GM12878 (cell line): ENCODE results near the gene MAP4K5. TPM values are rescaled to one million over a fixed set of nuclear protein-coding genes. Genes with fewer than 3 reads are reported as not detected.

Experiments used
- ATAC-seq: fragments of 200-7000 bp; cut with Tn5 transposase; 3 replicates; pipeline ENCODE4 v1.9.1; 2020; ENCODE audit warnings: mild to moderate bottlenecking, moderate library complexity
- BruUV-seq: library from RNA; stranded (reverse); fragments of 400-500 nt; replicated peaks from 2 replicates; lab custom pipeline; 2021; lab: Mats Ljungman, UMichigan
- CTCF ChIA-PET: fragments of 300-600 bp; sonication (Branson Sonifier 250); formaldehyde crosslinking; extraction: SDS; loops from one replicate; lab custom pipeline; 2021; ENCODE audit warnings: inconsistent platforms; lab: Yijun Ruan, JAX
- POLR2A ChIA-PET: fragments of 350-600 bp; formaldehyde crosslinking; extraction: SDS; loops from one replicate; lab custom pipeline; 2021; ENCODE audit warnings: inconsistent platforms; lab: Charles Lee
- RAD21 ChIA-PET: fragments of 300-600 bp; sonication (Branson Sonifier 250); formaldehyde crosslinking; loops from one replicate; lab custom pipeline; 2023; ENCODE audit warnings: antibody characterized with exemption; ENCODE audit not compliant: unreplicated experiment; lab: Charles Lee
- SMC1A ChIA-PET: fragments of 300-600 bp; sonication (Branson Sonifier 250); formaldehyde crosslinking; loops from one replicate; lab custom pipeline; 2023; ENCODE audit not compliant: unreplicated experiment, uncharacterized antibody; lab: Charles Lee
- DNase-seq: peaks from one replicate; pipeline ENCODE4 v3.0.0-alpha.2; 2011; ENCODE audit warnings: low read depth, low spot score
- FAIRE-seq: peaks from 3 replicates; lab custom pipeline; 2011; peaks lifted over from hg19 to GRCh38; lab: Jason Lieb, UNC
- H2AFZ ChIP-seq: 2 replicates; pipeline ENCODE4 v1.6.0; 2011; ENCODE audit warnings: low read depth, low read length, control low read depth; ENCODE audit not compliant: control insufficient read depth
- H3K27ac ChIP-seq: 2 replicates; pipeline ENCODE4 v1.5.1; 2011; ENCODE audit warnings: control low read depth; ENCODE audit not compliant: control insufficient read depth, insufficient read depth
- H3K27me3 ChIP-seq, 2 experiments: replicated peaks in 1 of 2; 2 replicates each; pipeline versions ENCODE4 v1.6.0 to v1.6.1; 2011; ENCODE audit warnings: low read length in 1 of 2; ENCODE audit not compliant: control insufficient read depth in 2 of 2, insufficient read depth in 2 of 2
- H3K36me3 ChIP-seq, 2 experiments: 2 replicates each; pipeline ENCODE4 v1.5.1; 2011; ENCODE audit warnings: low read length in 1 of 2; ENCODE audit not compliant: control insufficient read depth in 2 of 2, insufficient read depth in 2 of 2
- H3K4me1 ChIP-seq: 2 replicates; pipeline ENCODE4 v1.6.1; 2011; ENCODE audit warnings: mild to moderate bottlenecking, low read length, moderate library complexity, mixed read lengths; ENCODE audit not compliant: control insufficient read depth, insufficient read depth
- H3K4me2 ChIP-seq: 2 replicates; pipeline ENCODE4 v1.6.0; 2011; ENCODE audit warnings: control low read depth; ENCODE audit not compliant: control insufficient read depth, insufficient read depth
- H3K4me3 ChIP-seq: fragments of 200-600 bp; sonication (generic); 2 replicates; pipeline ENCODE4 v1.5.1; 2016
- H3K79me2 ChIP-seq: 2 replicates; pipeline ENCODE4 v1.6.0; 2011; ENCODE audit warnings: low read length; ENCODE audit not compliant: control insufficient read depth, insufficient read depth
- H3K9ac ChIP-seq: 2 replicates; pipeline ENCODE4 v1.8.0; 2011; ENCODE audit warnings: low read length, control low read depth, mixed read lengths; ENCODE audit not compliant: control insufficient read depth, insufficient read depth
- H3K9me3 ChIP-seq: replicated peaks from 3 replicates; pipeline ENCODE4 v1.5.1; 2011; ENCODE audit warnings: mild to moderate bottlenecking, low read length; ENCODE audit not compliant: control insufficient read depth, insufficient read depth
- H4K20me1 ChIP-seq: 2 replicates; pipeline ENCODE4 v1.6.0; 2011; ENCODE audit not compliant: control insufficient read depth, insufficient read depth
- ESRRA ChIP-seq: IDR thresholded peaks from 2 replicates; pipeline ENCODE4 v1.6.1; 2012; ENCODE audit warnings: mild to moderate bottlenecking, low read length, improper control_type of control experiment
- ETV6 ChIP-seq, 2 experiments: fragments of 450-650 bp in 1 of 2; IDR thresholded peaks in 1 of 2; conservative IDR thresholded peaks in 1 of 2; 2 replicates each; pipeline ENCODE4 v1.6.1; 2014; ENCODE audit warnings: antibody characterized with exemption in 1 of 2, borderline replicate concordance in 1 of 2, low read depth in 1 of 2, mild to moderate bottlenecking in 1 of 2, moderate library complexity in 1 of 2
- HDAC6 ChIP-seq: fragments of 200-600 bp; sonication (generic); IDR thresholded peaks from one replicate; pipeline ENCODE4 v1.8.0; 2017; ENCODE audit warnings: antibody characterized with exemption; ENCODE audit not compliant: unreplicated experiment
- IKZF2 ChIP-seq, 2 experiments: fragments of 450-650 bp; IDR thresholded peaks; 2 replicates each; pipeline ENCODE4 v1.6.1; 2017; ENCODE audit warnings: mild to moderate bottlenecking in 2 of 2, moderate library complexity in 2 of 2
- JUNB ChIP-seq: IDR thresholded peaks from 2 replicates; pipeline ENCODE4 v1.6.1; 2016; ENCODE audit warnings: antibody characterized with exemption, mild to moderate bottlenecking
- KAT2A ChIP-seq: conservative IDR thresholded peaks from 2 replicates; pipeline ENCODE4 v1.6.1; 2011; ENCODE audit warnings: low read depth, low read length; ENCODE audit not compliant: control insufficient read depth
- MEF2B ChIP-seq: fragments of 450-650 bp; IDR thresholded peaks from 2 replicates; pipeline ENCODE4 v1.6.1; 2018; ENCODE audit warnings: mild to moderate bottlenecking, moderate library complexity; ENCODE audit not compliant: partially characterized antibody, poor library complexity, severe bottlenecking
- MYB ChIP-seq: fragments of 150-350 bp; IDR thresholded peaks from 2 replicates; pipeline ENCODE4 v1.6.1; 2014; ENCODE audit warnings: mild to moderate bottlenecking, low read depth, low read length, borderline replicate concordance
- RAD51 ChIP-seq: fragments of 450-650 bp; IDR thresholded peaks from 2 replicates; pipeline ENCODE4 v1.6.1; 2016; ENCODE audit warnings: moderate library complexity, mild to moderate bottlenecking, inconsistent platforms
- STAT3 ChIP-seq: IDR thresholded peaks from 2 replicates; pipeline ENCODE4 v1.6.1; 2011; ENCODE audit warnings: low read depth, low read length, improper control_type of control experiment
- YY1 ChIP-seq: IDR thresholded peaks from 2 replicates; pipeline ENCODE4 v1.6.1; 2011; ENCODE audit warnings: low read depth, mild to moderate bottlenecking, low read length
- ZSCAN29 ChIP-seq: fragments of 450-650 bp; IDR thresholded peaks from 2 replicates; pipeline ENCODE4 v1.6.1; 2017; ENCODE audit warnings: mild to moderate bottlenecking, moderate library complexity
- WGBS: methylation state at CpG from one replicate; pipeline ENCODE4 v1.1.6; 2016; ENCODE audit warnings: low lambda C conversion rate; ENCODE audit not compliant: insufficient replicate concordance, insufficient coverage; ENCODE audit errors: missing lambda C conversion rate; 5-methylcytosine and 5-hydroxymethylcytosine counted together
- in situ Hi-C: fragments of 300-500 bp; cut with MboI; formaldehyde crosslinking; loops from 9 replicates; pipeline ENCODE4 v1.14.3; 2018; ENCODE audit warnings: mixed read lengths
- intact Hi-C: fragments of 100-400 bp; cut with micrococcal nuclease; formaldehyde crosslinking; loops from one replicate; pipeline ENCODE4 v1.14.2; 2022; ENCODE audit not compliant: unreplicated experiment
- polyA plus RNA-seq, 11 experiments: library from polyadenylated mRNA; depleted of rRNA in 4 of 11; unstranded in 6 of 11; stranded (reverse) in 5 of 11; fragments of >200 nt; fragmentation: Nextera tagmentation in 4 of 11; fragmentation: Illumina TruSeq in 1 of 11; extraction: Ambion mirVana in 4 of 11; extraction: Trizol in 1 of 11; gene quantifications; 1 replicate in 1 of 11; 2 replicates in 10 of 11; pipeline versions ENCODE4 v1.2.1 to v1.2.3, GENCODE V29; 2011 to 2016; ENCODE audit warnings: inconsistent platforms in 2 of 11, missing spikeins in 2 of 11, low read depth in 1 of 11
- total RNA-seq, 4 experiments: library from RNA; depleted of rRNA in 3 of 4; stranded (reverse); fragments of >200 nt in 3 of 4; fragmentation: Illumina TruSeq in 1 of 4; extraction: Trizol in 1 of 4; gene quantifications; 2 replicates each; pipeline versions ENCODE4 v1.2.1 to v1.2.3, GENCODE V29; 2013 to 2021
- TF ChIP-seq, protein P1 (sequence below): IDR thresholded peaks from 2 replicates; pipeline ENCODE4 v1.6.1; 2011; ENCODE audit warnings: borderline replicate concordance, low read depth, mild to moderate bottlenecking, moderate library complexity, mixed read lengths, low read length; ENCODE audit not compliant: insufficient read depth; ENCODE audit errors: extremely low read length
- TF ChIP-seq, protein P2 (sequence below): fragments of 450-650 bp; IDR thresholded peaks from 2 replicates; pipeline ENCODE4 v1.6.1; 2016; ENCODE audit warnings: mild to moderate bottlenecking
- TF ChIP-seq, protein P3 (sequence below): fragments of 450-650 bp; IDR thresholded peaks from 2 replicates; pipeline ENCODE4 v1.6.1; 2018; ENCODE audit warnings: mild to moderate bottlenecking, low read depth, moderate library complexity; ENCODE audit not compliant: partially characterized antibody

Gene MAP4K5
- total and polyA plus RNA-seq, 10 of the 15 experiments (the other 5 are each of a cell fraction or from before 2014, with no cell fraction given): 9.1 to 41.3 (median 30.1) TPM

DNA sequence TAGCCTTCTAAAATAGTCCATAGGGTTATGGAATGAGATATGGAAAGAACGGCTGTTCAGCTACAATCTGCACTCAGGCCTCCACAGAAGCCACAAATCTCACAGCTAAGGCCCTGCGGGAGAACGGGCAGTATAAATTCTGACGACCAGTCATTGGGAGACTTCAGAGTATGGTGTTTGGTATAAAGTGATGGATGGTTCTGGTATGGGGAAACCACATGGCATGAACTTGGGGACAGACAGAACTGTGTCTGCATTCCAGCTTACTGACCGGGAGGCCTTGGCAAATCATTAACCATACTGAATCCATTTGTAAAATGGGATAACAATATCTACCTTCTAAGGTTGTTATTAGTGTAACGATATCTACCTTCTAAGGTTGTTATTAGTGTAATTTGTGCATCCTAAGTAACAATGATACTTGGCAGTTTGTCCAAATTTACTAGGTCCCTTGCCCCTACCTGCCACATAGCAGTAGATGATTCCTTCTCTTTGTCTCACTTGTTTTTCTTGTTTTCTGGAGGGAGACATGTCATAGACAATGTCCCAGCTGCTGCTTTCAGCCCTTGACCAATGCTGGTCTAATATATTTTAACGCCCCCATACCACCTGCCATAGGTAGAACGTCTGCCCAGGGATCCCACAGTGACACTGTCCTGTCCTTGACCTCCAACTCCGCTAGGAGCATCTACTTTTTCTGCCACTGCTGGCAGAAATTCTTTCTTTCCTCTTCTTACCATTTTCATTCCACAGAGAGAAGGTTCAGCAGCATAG is 142.5 kb downstream of the MAP4K5 start:
- Histone ChIP-seq H3K36me3 (no peaks in the 10 kb centered on the region), H3K4me3 (no peak overlapping the region), H3K27me3 (no peaks in the 10 kb centered on the region), H3K9me3 (no peaks in the 10 kb centered on the region), H3K27ac (no peak overlapping the region), H4K20me1 (no peaks in the 10 kb centered on the region), H2AFZ (no peak overlapping the region), H3K79me2 (no peaks in the 10 kb centered on the region), H3K4me2 (no peak overlapping the region), H3K4me1 (no peaks in the 10 kb centered on the region), H3K9ac (no peak overlapping the region)
- no peak for FAIRE-seq
- ChIA-PET CTCF (no interaction called here), SMC1A (no interaction called here), POLR2A (no interaction called here), RAD21 (no interaction called here)
- no peak for ATAC-seq
- no TSS peak for BruUV-seq
- in situ Hi-C loops (no loop called here), intact Hi-C loops (no loop called here)
- DNase-seq: no peak
- TF ChIP-seq, protein P1, sequence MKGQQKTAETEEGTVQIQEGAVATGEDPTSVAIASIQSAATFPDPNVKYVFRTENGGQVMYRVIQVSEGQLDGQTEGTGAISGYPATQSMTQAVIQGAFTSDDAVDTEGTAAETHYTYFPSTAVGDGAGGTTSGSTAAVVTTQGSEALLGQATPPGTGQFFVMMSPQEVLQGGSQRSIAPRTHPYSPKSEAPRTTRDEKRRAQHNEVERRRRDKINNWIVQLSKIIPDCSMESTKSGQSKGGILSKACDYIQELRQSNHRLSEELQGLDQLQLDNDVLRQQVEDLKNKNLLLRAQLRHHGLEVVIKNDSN: no peak
- no peak for TF ChIP-seq MEF2B
- no peak for TF ChIP-seq IKZF2 (IDR thresholded peaks at IDR 0.05)
- no peak for TF ChIP-seq HDAC6
- TF ChIP-seq ETV6 (conservative IDR thresholded peaks at IDR 0.05 in 1 of 2, IDR thresholded peaks at IDR 0.05 in 1 of 2; ENCODE audit: borderline replicate concordance in 1 of 2, low read depth in 1 of 2): no peak
- TF ChIP-seq, protein P2, sequence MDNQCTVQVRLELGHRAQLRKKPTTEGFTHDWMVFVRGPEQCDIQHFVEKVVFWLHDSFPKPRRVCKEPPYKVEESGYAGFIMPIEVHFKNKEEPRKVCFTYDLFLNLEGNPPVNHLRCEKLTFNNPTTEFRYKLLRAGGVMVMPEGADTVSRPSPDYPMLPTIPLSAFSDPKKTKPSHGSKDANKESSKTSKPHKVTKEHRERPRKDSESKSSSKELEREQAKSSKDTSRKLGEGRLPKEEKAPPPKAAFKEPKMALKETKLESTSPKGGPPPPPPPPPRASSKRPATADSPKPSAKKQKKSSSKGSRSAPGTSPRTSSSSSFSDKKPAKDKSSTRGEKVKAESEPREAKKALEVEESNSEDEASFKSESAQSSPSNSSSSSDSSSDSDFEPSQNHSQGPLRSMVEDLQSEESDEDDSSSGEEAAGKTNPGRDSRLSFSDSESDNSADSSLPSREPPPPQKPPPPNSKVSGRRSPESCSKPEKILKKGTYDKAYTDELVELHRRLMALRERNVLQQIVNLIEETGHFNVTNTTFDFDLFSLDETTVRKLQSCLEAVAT: no peak
- TF ChIP-seq STAT3: no peak
- no peak for TF ChIP-seq KAT2A
- TF ChIP-seq YY1: no peak
- no peak for TF ChIP-seq JUNB
- TF ChIP-seq, protein P3, sequence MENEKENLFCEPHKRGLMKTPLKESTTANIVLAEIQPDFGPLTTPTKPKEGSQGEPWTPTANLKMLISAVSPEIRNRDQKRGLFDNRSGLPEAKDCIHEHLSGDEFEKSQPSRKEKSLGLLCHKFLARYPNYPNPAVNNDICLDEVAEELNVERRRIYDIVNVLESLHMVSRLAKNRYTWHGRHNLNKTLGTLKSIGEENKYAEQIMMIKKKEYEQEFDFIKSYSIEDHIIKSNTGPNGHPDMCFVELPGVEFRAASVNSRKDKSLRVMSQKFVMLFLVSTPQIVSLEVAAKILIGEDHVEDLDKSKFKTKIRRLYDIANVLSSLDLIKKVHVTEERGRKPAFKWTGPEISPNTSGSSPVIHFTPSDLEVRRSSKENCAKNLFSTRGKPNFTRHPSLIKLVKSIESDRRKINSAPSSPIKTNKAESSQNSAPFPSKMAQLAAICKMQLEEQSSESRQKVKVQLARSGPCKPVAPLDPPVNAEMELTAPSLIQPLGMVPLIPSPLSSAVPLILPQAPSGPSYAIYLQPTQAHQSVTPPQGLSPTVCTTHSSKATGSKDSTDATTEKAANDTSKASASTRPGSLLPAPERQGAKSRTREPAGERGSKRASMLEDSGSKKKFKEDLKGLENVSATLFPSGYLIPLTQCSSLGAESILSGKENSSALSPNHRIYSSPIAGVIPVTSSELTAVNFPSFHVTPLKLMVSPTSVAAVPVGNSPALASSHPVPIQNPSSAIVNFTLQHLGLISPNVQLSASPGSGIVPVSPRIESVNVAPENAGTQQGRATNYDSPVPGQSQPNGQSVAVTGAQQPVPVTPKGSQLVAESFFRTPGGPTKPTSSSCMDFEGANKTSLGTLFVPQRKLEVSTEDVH: no peak
- TF ChIP-seq ESRRA: no peak
- no peak for TF ChIP-seq MYB
- no peak for TF ChIP-seq RAD51
- TF ChIP-seq ZSCAN29: no peak
- WGBS: 76% methylated on average over 9 of the region's 9 CpGs
